Stimulated activated naive CD8-positive, alpha-beta T cell treated with anti-CD3 and anti-CD28 coated beads, Interleukin-15, Interleukin-2, amounts not matched to agents 100 U/mL and 50 U/mL, for 24 hours (primary cell): ENCODE measurements around the gene INHBC.

Source experiments
- ATAC-seq: fragments of 150-1000 bp; cut with Tn5 transposase; one replicate; pipeline ENCODE4 v1.10.0; 2021
- DNase-seq: peaks from one replicate; pipeline ENCODE4 v3.0.0; 2021

The INHBC gene

DNA sequence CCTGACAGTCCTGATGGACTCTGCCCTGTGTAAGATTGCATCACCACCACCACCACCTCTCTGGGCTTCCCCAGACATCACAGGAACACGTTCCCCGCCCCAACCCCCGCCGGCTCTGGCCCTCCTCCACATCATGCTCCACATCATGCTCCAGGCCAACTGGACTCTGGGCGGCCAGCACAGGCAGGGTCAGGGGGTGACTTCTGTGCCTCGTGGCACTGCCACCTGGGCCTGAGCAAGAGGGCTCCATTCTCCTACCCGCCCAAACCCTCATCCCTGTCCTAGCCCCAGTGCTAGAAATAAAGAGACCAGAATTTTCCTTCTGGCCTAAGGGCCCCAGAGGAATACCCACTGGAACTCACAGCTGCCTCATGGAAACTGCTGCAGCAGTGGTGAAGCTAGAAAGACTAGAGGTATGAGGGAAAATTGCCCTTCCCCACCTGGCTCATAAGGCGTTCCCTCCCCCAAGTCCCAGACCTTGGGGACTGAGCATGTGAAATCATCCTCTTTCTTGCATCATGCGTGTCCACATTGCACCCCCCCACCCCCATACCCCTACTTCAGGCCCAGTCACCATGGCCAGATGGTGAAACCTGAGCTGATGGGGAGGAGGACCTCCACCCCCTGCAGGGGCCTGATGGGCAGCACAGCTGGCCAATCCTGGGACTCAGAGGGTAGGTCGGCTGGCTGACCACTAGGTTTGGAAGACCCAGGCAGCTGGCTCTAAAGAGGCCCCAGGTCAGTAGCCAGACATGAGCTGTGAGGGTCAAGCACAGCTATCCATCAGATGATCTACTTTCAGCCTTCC lies 20.2 kb downstream of the INHBC start, which contains the start of gene INHBE:
Gene INHBE, plus strand, starts transcription at position 742 of the 808 bp plus-strand sequence. CDS start 230 bp downstream, outside the sequence.
- DNase-seq (peak; percentile 66), ATAC-seq (no peak)

DNA sequence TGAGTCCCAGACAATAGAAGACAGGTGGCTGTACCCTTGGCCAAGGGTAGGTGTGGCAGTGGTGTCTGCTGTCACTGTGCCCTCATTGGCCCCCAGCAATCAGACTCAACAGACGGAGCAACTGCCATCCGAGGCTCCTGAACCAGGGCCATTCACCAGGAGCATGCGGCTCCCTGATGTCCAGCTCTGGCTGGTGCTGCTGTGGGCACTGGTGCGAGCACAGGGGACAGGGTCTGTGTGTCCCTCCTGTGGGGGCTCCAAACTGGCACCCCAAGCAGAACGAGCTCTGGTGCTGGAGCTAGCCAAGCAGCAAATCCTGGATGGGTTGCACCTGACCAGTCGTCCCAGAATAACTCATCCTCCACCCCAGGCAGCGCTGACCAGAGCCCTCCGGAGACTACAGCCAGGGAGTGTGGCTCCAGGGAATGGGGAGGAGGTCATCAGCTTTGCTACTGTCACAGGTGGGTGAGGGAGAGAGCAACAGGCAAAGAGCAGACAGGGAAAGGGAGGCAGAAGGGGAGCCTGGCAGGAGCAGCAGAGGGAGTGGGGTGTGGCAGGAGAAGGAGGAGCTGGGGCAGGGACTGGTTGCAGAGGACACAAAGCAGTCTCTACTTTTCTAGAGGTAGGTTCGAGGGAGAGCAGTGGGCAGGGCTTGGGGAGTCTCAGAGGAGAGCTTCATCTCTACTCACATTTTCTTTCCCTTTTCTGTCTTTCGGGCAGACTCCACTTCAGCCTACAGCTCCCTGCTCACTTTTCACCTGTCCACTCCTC lies 21.0 kb downstream of the INHBC start:
- DNase-seq (no peak), ATAC-seq (no peak)

DNA sequence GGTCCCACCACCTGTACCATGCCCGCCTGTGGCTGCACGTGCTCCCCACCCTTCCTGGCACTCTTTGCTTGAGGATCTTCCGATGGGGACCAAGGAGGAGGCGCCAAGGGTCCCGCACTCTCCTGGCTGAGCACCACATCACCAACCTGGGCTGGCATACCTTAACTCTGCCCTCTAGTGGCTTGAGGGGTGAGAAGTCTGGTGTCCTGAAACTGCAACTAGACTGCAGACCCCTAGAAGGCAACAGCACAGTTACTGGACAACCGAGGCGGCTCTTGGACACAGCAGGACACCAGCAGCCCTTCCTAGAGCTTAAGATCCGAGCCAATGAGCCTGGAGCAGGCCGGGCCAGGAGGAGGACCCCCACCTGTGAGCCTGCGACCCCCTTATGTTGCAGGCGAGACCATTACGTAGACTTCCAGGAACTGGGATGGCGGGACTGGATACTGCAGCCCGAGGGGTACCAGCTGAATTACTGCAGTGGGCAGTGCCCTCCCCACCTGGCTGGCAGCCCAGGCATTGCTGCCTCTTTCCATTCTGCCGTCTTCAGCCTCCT lies 21.6 kb downstream of the INHBC start:
- peak; percentile 44 for ATAC-seq
- DNase-seq: peak; percentile 67

DNA sequence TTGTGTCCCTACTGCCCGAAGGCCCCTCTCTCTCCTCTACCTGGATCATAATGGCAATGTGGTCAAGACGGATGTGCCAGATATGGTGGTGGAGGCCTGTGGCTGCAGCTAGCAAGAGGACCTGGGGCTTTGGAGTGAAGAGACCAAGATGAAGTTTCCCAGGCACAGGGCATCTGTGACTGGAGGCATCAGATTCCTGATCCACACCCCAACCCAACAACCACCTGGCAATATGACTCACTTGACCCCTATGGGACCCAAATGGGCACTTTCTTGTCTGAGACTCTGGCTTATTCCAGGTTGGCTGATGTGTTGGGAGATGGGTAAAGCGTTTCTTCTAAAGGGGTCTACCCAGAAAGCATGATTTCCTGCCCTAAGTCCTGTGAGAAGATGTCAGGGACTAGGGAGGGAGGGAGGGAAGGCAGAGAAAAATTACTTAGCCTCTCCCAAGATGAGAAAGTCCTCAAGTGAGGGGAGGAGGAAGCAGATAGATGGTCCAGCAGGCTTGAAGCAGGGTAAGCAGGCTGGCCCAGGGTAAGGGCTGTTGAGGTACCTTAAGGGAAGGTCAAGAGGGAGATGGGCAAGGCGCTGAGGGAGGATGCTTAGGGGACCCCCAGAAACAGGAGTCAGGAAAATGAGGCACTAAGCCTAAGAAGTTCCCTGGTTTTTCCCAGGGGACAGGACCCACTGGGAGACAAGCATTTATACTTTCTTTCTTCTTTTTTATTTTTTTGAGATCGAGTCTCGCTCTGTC lies 22.3 kb downstream of the INHBC start:
- ATAC-seq (no peak), DNase-seq (no peak)

DNA sequence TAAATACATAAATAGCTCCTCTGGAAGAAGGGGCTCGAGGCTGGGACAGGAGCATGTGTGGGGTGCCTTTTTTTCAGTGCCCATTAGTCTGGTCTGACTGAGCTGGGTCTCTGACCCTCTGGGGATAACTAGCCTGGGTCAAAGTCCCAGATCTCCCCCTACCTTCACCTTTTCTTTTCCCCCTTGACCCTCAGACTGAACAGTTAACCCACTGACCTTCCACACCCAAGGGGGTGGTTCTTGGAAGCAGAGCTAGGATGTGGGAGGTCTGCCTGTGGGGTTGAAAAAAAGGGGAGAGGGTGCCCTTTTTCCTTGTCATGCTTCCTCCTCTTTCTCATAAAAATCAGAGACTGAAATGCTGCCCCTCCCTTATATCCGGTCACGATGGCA lies 24.1 kb downstream of the INHBC start:
- no peak for DNase-seq
- ATAC-seq: no peak

GRCh38 chr12:57459055-57459749 lies 24.6 kb downstream of the INHBC start:
- peak; percentile 97 for DNase-seq
- ATAC-seq: peak; percentile 74

- DNase-seq (no peak), ATAC-seq (no peak)
Observed at GRCh38 chr12:57459750-57460467, 25.3 kb downstream of the INHBC start, which contains the start of gene GLI1. GLI1 (plus strand) TSS chr12:57459785; CDS start chr12:57463692, 3,907 bp downstream.

DNA sequence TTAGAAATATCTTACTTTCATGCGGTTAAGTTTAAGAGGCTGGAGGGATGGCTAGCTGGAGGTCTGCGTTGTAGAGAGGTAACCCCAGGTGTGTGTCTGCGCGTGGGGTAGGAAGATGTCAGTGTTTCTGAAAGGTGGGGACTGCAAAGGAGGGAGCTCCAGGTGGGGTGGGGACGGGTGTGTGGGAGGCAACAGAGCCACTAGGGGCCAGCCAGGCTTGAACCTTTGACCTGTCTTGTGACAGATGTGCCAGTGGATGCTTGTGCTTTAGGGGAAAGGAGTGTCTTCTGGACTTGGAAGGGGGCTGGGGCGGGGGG lies 25.8 kb downstream of the INHBC start:
- peak; percentile 30 for DNase-seq
- no peak for ATAC-seq

DNA sequence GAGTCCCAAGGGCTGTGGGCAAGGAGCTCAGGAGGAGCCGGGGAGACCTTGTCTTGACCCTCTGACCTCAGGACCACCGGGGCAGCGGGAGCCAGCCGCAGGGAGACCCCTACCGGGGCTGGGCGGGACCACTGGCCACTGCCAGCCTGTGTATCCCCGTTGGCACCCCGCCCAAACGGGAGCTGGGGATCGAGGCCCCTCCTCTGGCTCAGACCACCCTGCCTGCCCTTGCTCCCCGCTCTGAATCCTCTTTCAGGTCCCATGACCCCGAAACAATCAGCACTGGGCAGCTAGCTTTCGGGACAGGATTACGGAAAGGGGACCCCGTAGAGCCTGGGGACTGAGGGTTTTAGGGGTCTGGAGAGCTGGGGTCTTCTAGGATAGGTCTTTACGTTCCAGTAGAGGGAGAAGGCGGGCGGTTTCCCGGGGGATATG lies 26.3 kb downstream of the INHBC start:
- ATAC-seq: no peak
- no peak for DNase-seq

DNA sequence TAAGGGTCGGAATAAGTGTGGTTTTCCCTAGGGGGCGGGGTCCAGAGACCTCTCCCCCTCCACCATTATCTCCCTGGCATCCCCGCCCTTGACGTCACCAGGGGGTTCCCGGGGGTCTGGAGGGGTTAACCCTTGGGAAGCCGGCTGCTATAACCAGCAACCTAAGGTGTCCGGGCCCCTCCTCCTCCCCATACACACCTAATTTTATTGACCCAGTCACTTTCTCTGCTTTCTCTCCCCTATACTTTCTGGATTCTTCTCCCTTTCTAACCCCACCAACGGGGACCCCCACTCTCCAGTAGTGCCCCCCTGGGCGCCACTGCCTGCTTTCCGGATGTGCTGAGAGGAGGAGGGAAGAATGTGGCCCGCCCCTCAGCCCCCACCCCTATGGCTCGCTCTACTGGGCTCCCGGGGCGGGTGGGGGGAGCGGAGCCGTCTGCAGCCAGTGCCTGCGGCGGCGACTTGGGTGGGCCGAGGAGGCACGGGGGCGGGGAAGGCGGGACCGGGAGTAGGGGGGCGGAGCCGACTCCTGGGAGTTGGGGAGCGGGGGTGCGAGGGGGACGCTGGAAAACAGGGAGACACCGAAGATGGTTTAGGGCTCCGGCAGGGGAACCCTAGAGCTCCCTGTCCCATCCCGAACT lies 26.8 kb downstream of the INHBC start:
- peak; percentile 70 for DNase-seq
- ATAC-seq: no peak

GRCh38 chr12:57461917-57462250 lies 27.3 kb downstream of the INHBC start:
- peak; percentile 30 for DNase-seq
- no peak for ATAC-seq

DNA sequence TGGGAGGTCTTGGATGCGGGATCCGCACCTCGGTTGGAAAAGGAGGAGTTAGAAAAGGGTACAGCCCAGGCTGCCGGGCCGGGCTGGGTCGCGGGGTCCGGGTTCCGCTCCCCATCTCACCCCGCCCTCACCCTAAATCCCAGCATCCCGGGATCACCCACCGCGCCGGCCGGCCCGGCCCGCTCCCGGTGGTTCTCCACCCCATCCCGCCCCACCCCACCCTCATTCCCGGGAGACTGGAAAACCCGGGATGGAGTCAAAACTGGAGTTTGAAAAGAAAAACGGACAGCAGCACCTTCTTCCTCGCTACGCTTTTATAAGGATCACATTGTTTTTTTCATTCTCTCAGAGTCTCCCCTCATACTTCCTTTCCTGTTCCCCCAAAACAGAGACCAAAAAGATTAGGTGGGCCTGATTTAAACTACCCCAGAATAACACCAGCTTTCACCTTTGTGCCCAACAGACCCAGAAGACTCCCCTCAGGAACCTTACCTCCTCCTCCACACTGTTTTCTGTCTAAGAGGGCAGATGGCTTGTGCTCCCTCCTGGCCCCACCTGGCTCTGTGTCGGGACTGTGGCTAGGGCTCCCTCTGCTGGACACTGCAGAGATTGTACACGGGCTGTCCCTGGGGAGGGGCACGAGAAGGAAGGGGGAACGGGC lies 27.8 kb downstream of the INHBC start:
- DNase-seq (peak; percentile 93), ATAC-seq (peak; percentile 88)

DNA sequence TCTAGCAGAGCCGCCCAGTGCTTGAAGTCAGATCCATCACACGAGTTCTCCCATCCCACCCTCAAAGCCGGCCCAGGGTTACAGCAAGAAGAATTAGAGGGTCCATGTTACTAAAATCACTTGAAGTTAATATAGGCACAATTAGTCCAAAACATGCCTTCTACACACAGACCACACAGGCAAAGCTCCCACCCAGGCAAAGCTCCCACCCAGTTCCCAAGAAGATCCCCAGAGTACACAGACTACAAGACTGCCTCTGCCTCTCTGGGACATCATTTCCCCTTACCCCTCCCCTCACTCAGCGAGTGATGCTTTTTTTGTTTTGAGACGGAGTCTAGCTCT lies 28.3 kb downstream of the INHBC start:
- no peak for ATAC-seq
- no peak for DNase-seq

GRCh38 chr12:57464569-57464968 lies 30.0 kb downstream of the INHBC start:
- DNase-seq (no peak), ATAC-seq (no peak)

- ATAC-seq (no peak), DNase-seq (no peak)
Observed at GRCh38 chr12:57465030-57465746, 30.6 kb downstream of the INHBC start.

GRCh38 chr12:57465747-57466505 lies 31.3 kb downstream of the INHBC start:
- DNase-seq (no peak), ATAC-seq (no peak)

GRCh38 chr12:57467212-57467874 lies 32.8 kb downstream of the INHBC start:
- no peak for DNase-seq
- ATAC-seq: no peak

DNA sequence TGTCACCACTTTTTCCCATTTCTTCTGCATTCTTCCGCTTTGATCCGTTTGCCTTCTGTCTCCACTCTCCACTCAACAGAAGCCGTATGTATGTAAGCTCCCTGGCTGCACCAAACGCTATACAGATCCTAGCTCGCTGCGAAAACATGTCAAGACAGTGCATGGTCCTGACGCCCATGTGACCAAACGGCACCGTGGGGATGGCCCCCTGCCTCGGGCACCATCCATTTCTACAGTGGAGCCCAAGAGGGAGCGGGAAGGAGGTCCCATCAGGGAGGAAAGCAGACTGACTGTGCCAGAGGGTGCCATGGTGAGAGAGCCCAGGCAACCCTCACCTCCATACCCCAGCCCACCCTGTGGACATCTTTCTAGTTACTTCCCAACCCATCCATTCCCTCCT lies 33.3 kb downstream of the INHBC start:
- no peak for DNase-seq
- no peak for ATAC-seq
